DMS 273 (cell line): ENCODE data around the gene DNAJC22.
"Not testable (repeated sequence)": the region's sequence is repeated elsewhere in the genome, so short reads cannot be mapped to it uniquely, and the experiment has no call there.

Experiments
- DNase-seq: peaks from one replicate; lab custom pipeline; 2025; ENCODE audit not compliant: unreplicated experiment; lab: John Stamatoyannopoulos, UW

Gene DNAJC22

GRCh38 chr12:49367381-49368239, 20.9 kb downstream of the DNAJC22 start, which contains the start of gene SPATS2:
SPATS2 (plus strand) TSS chr12:49367462; CDS start chr12:49461013, 93,551 bp downstream.
- DNase-seq = peak; percentile 67

GRCh38 chr12:49368240-49368600, 21.5 kb downstream of the DNAJC22 start:
- no peak for DNase-seq

GRCh38 chr12:49369411-49370145, 22.9 kb downstream of the DNAJC22 start:
- peak; percentile 78 for DNase-seq

GRCh38 chr12:49370539-49370938, 23.9 kb downstream of the DNAJC22 start:
- DNase-seq = no peak

- no peak for DNase-seq
These were observed 28.7 kb downstream of the DNAJC22 start for GRCh38 chr12:49375406-49375805.

- no peak for DNase-seq
These were observed 30.7 kb downstream of the DNAJC22 start for GRCh38 chr12:49377386-49377785.

GRCh38 chr12:49380184-49380583, 33.5 kb downstream of the DNAJC22 start:
- DNase-seq = not testable (repeated sequence)

GRCh38 chr12:49388682-49389386, 42.1 kb downstream of the DNAJC22 start:
- DNase-seq = no peak

- DNase-seq = no peak
These were observed 42.7 kb downstream of the DNAJC22 start for GRCh38 chr12:49389387-49389703.

- DNase-seq = no peak
These were observed 50.3 kb downstream of the DNAJC22 start for GRCh38 chr12:49397000-49397399.

GRCh38 chr12:49400304-49400703, 53.6 kb downstream of the DNAJC22 start:
- DNase-seq = no peak
